B cell (primary cell): ENCODE data around the gene AK8. TPM values are rescaled to one million over a fixed set of nuclear protein-coding genes. Genes with fewer than 3 reads are reported as not detected.

Experiments
- ATAC-seq: fragments of 200-7000 bp; cut with Tn5 transposase; one replicate; pipeline ENCODE4 v1.10.0; 2021; ENCODE audit warnings: low read depth, mild to moderate bottlenecking, moderate number of reproducible peaks, moderate library complexity
- CTCF ChIA-PET: fragments of 350-600 bp; sonication (Branson Sonifier 250); formaldehyde crosslinking; loops from one replicate; lab custom pipeline; 2021; ENCODE audit warnings: antibody characterized with exemption, inconsistent platforms; lab: Charles Lee
- POLR2A ChIA-PET: fragments of 350-600 bp; sonication (Branson Sonifier 250); formaldehyde crosslinking; loops from one replicate; lab custom pipeline; 2021; ENCODE audit warnings: antibody characterized with exemption; lab: Charles Lee
- DNase-seq: peaks from one replicate; pipeline ENCODE4 v3.0.0; 2013
- H2AFZ ChIP-seq: 2 replicates; pipeline ENCODE4 v1.6.1; 2012; ENCODE audit warnings: mild to moderate bottlenecking, low read depth, low read length; ENCODE audit not compliant: insufficient read depth, poor library complexity, severe bottlenecking
- H3K27ac ChIP-seq, 2 donors: 1 replicate in 1 of 2; 2 replicates in 1 of 2; pipeline ENCODE4 v1.5.1; 2012 to 2013; ENCODE audit warnings: low read length in 2 of 2, mild to moderate bottlenecking in 2 of 2, moderate library complexity in 1 of 2
- H3K27me3 ChIP-seq, 4 experiments: fragments of 200-600 bp in 1 of 4; sonication (generic) in 1 of 4; replicated peaks in 1 of 4; 1 replicate in 2 of 4; 2 replicates in 2 of 4; pipeline versions ENCODE4 v1.6.1 to v1.7.0; 2013 to 2016; ENCODE audit warnings: low read length in 3 of 4, mild to moderate bottlenecking in 2 of 4, mixed read lengths in 1 of 4, moderate library complexity in 1 of 4; ENCODE audit not compliant: insufficient read depth in 4 of 4, control insufficient read depth in 3 of 4; ENCODE audit errors: control extremely low read depth in 1 of 4
- H3K36me3 ChIP-seq, 2 experiments: replicated peaks in 1 of 2; 1 replicate in 1 of 2; 2 replicates in 1 of 2; pipeline versions ENCODE4 v1.6.1 to v1.7.1; 2013; ENCODE audit warnings: low read length in 1 of 2; ENCODE audit not compliant: insufficient read depth in 2 of 2, control insufficient read depth in 1 of 2; ENCODE audit errors: control extremely low read depth in 1 of 2, extremely low read depth in 1 of 2
- H3K4me1 ChIP-seq, 2 donors: fragments of 200-600 bp in 1 of 2; sonication (generic) in 1 of 2; 1 replicate in 1 of 2; 2 replicates in 1 of 2; pipeline versions ENCODE4 v1.5.1 to v1.6.1; 2013 to 2017; ENCODE audit warnings: low read length in 2 of 2; ENCODE audit not compliant: control insufficient read depth in 2 of 2, insufficient read depth in 2 of 2
- H3K4me2 ChIP-seq: replicated peaks from 2 replicates; pipeline ENCODE3; 2012; ENCODE audit warnings: mild to moderate bottlenecking, low read depth, low read length; ENCODE audit not compliant: poor library complexity, severe bottlenecking
- H3K4me3 ChIP-seq, 5 experiments: fragments of 200-600 bp in 1 of 5; sonication (generic) in 1 of 5; 1 replicate in 3 of 5; 2 replicates in 2 of 5; pipeline versions ENCODE4 v1.5.1 to v1.7.0; 2011 to 2016; ENCODE audit warnings: low read length in 4 of 5, mild to moderate bottlenecking in 4 of 5, low read depth in 2 of 5, control low read depth in 1 of 5, moderate library complexity in 1 of 5; ENCODE audit not compliant: insufficient read depth in 1 of 5; ENCODE audit errors: control extremely low read depth in 1 of 5, extremely low read depth in 1 of 5
- H3K79me2 ChIP-seq: fragments of 200-600 bp; sonication (generic); one replicate; pipeline ENCODE4 v1.6.0; 2016; ENCODE audit warnings: low read length; ENCODE audit not compliant: control insufficient read depth, insufficient read depth
- H3K9ac ChIP-seq: fragments of 200-600 bp; sonication (generic); 2 replicates; pipeline ENCODE4 v1.6.1; 2017; ENCODE audit warnings: mild to moderate bottlenecking, low read length, moderate library complexity
- H3K9me3 ChIP-seq, 3 donors: one replicate each; pipeline versions ENCODE4 v1.6.1 to v1.7.1; 2013; ENCODE audit warnings: low read length in 2 of 3; ENCODE audit not compliant: control insufficient read depth in 2 of 3, insufficient read depth in 1 of 3; ENCODE audit errors: control extremely low read depth in 1 of 3
- H4K20me1 ChIP-seq: 2 replicates; pipeline ENCODE4 v1.6.0; 2012; ENCODE audit warnings: mild to moderate bottlenecking, low read length; ENCODE audit not compliant: insufficient read depth, control insufficient read depth, poor library complexity, severe bottlenecking
- H3K27ac Mint-ChIP-seq: one replicate; pipeline ENCODE4 v1.8.0; 2021; ENCODE audit warnings: mixed read lengths
- H3K27me3 Mint-ChIP-seq: one replicate; pipeline ENCODE4 v1.8.0; 2021; ENCODE audit warnings: mixed read lengths
- H3K4me1 Mint-ChIP-seq: one replicate; pipeline ENCODE4 v1.8.0; 2021; ENCODE audit warnings: mixed read lengths
- H3K4me3 Mint-ChIP-seq: one replicate; pipeline ENCODE4 v1.8.0; 2021; ENCODE audit warnings: mixed read lengths
- H3K9me3 Mint-ChIP-seq: one replicate; pipeline ENCODE4 v1.8.0; 2022; ENCODE audit warnings: mixed read lengths; ENCODE audit not compliant: insufficient read depth
- EZH2 ChIP-seq: IDR thresholded peaks from 2 replicates; pipeline ENCODE4 v1.6.1; 2012; ENCODE audit warnings: borderline replicate concordance, low read depth, mild to moderate bottlenecking, moderate library complexity, low read length; ENCODE audit not compliant: insufficient read depth, poor library complexity, severe bottlenecking
- WGBS: methylation state at CpG from one replicate; pipeline ENCODE4 v1.1.5; 2013; ENCODE audit warnings: missing lambda C conversion rate; ENCODE audit not compliant: insufficient coverage; 5-methylcytosine and 5-hydroxymethylcytosine counted together
- intact Hi-C: fragments of 100-400 bp; cut with micrococcal nuclease; formaldehyde crosslinking; loops from one replicate; pipeline ENCODE4 v1.10.0; 2022
- polyA plus RNA-seq: library from polyadenylated mRNA; depleted of rRNA; stranded (reverse); fragments of >200 nt; gene quantifications from 2 replicates; pipeline ENCODE4 v1.2.3, GENCODE V29; 2012
- total RNA-seq, 2 donors: library from RNA; stranded (reverse); fragments of 120-200 nt in 1 of 2; gene quantifications; 1 replicate in 1 of 2; 2 replicates in 1 of 2; pipeline versions ENCODE4 v1.2.3 to v1.2.4, GENCODE V29; 2013 to 2022
- TF ChIP-seq, protein P1 (sequence below): fragments of 200-600 bp; IDR thresholded peaks from one replicate; pipeline ENCODE4 v1.8.0; 2022; ENCODE audit warnings: antibody characterized with exemption, mild to moderate bottlenecking

Gene AK8
- total and polyA plus RNA-seq, 2 donors (not counting 1 experiment from before 2014, with no cell fraction given): 1.9 to 8.6 TPM

DNA sequence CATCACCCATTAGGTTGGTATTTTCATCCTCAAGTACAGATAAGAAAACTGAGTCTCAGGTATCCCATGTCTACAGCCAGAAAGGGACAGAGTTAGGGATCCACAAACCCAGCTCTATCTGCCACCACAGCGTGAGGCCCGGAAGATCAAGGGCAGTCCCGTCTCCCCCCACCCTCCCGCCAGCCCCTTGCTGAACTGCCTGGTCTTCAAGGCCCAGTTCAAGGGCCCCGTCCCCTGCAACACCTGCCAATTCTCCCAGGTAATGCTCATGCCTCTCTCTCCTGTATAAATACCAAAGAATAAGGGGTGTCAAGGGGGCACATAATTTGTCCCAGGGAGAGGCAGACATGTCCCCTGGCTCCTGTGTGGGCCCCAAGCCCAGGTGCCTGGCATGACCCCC, 50.7 kb downstream of the AK8 start:
- intact Hi-C loops: no loop called here
- ChIA-PET POLR2A (no interaction called here), CTCF (no interaction called here)
- no peaks in the 10 kb centered on the region for H3K4me1 Mint-ChIP-seq
- Histone ChIP-seq H3K4me2 (no peak overlapping the region), H3K27ac (no peak overlapping the region), H3K9me3 (no peaks in the 10 kb centered on the region), H3K79me2 (no peaks in the 10 kb centered on the region), H3K36me3 (no peaks in the 10 kb centered on the region), H3K4me3 (no peak overlapping the region), H2AFZ (no peak overlapping the region), H3K4me1 (no peaks in the 10 kb centered on the region), H3K9ac (no peak overlapping the region), H3K27me3 (no peaks in the 10 kb centered on the region), H4K20me1 (no peaks in the 10 kb centered on the region)
- H3K27ac Mint-ChIP-seq: no peak overlapping the region
- 100% methylated on average over 4 of the region's 5 CpGs for WGBS
- TF ChIP-seq, protein P1, sequence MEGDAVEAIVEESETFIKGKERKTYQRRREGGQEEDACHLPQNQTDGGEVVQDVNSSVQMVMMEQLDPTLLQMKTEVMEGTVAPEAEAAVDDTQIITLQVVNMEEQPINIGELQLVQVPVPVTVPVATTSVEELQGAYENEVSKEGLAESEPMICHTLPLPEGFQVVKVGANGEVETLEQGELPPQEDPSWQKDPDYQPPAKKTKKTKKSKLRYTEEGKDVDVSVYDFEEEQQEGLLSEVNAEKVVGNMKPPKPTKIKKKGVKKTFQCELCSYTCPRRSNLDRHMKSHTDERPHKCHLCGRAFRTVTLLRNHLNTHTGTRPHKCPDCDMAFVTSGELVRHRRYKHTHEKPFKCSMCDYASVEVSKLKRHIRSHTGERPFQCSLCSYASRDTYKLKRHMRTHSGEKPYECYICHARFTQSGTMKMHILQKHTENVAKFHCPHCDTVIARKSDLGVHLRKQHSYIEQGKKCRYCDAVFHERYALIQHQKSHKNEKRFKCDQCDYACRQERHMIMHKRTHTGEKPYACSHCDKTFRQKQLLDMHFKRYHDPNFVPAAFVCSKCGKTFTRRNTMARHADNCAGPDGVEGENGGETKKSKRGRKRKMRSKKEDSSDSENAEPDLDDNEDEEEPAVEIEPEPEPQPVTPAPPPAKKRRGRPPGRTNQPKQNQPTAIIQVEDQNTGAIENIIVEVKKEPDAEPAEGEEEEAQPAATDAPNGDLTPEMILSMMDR: no peak
- no peak for TF ChIP-seq EZH2
- no peak overlapping the region for H3K4me3 Mint-ChIP-seq
- ATAC-seq: no peak
- no peak for DNase-seq
- H3K9me3 Mint-ChIP-seq: no peaks in the 10 kb centered on the region
- peaks cover 15% of the 10 kb centered on the region for H3K27me3 Mint-ChIP-seq

DNA sequence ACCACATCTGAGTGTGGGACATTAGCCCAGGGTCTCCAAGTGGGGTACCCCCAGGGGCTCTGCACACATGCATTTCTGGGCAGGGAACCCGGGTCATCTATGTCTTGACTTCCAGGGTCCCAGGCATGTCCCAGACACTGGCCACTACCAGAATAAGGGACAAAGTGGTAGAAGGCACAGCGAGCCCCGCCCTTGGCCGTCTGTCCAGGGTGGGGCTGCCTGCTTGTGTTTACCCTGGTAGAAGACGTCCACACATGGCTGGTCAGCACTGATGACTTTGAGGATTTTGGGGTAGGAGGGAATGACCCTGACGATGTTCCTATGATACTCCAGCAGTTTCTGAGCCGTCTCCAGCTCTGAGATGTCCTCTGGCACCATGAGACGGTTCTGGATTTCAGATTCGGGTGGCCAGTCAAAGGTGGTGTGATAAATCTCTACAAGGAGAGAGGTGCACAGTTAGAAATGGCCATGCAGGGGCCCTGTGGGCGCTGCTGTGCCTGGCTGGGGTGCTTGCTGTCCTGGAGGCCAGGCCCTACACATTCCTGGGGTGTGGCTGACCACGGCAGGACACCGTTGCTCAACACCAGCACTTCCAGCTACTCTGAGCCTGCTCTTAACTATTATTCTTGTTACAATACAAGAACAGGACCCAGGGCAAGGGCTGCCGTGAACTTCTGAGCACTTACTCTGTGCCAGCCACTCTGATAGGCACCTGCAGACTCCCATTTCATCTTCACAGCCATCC, 51.3 kb downstream of the AK8 start:
- no peak for DNase-seq
- H3K27me3 Mint-ChIP-seq: peaks cover 15% of the 10 kb centered on the region
- H3K27ac Mint-ChIP-seq: no peak overlapping the region
- ChIA-PET POLR2A (no interaction called here), CTCF (no interaction called here)
- H3K9ac ChIP-seq: no peak overlapping the region
- H3K79me2 ChIP-seq: no peaks in the 10 kb centered on the region
- H3K4me3 ChIP-seq: no peak overlapping the region
- no peaks in the 10 kb centered on the region for H3K4me1 Mint-ChIP-seq
- H3K27ac ChIP-seq: no peak overlapping the region
- H3K9me3 ChIP-seq: no peaks in the 10 kb centered on the region
- intact Hi-C loops: no loop called here
- no peak overlapping the region for H2AFZ ChIP-seq
- no peak for TF ChIP-seq EZH2
- TF ChIP-seq, protein P1: no peak
- WGBS: 94% methylated on average over 12 of the region's 13 CpGs
- no peaks in the 10 kb centered on the region for H3K36me3 ChIP-seq
- no peaks in the 10 kb centered on the region for H4K20me1 ChIP-seq
- no peak overlapping the region for H3K4me3 Mint-ChIP-seq
- H3K4me1 ChIP-seq: no peaks in the 10 kb centered on the region
- ATAC-seq: no peak
- H3K27me3 ChIP-seq: no peaks in the 10 kb centered on the region
- H3K4me2 ChIP-seq: no peak overlapping the region
- no peaks in the 10 kb centered on the region for H3K9me3 Mint-ChIP-seq
